CD4-positive, alpha-beta T cell (primary cell): ENCODE measurements around the gene DHRSX. TPM values are rescaled to one million over a fixed set of nuclear protein-coding genes. Genes with fewer than 3 reads are reported as not detected.
"Not testable (repeated sequence)": the region's sequence is repeated elsewhere in the genome, so short reads cannot be mapped to it uniquely, and the experiment has no call there.

ENCODE experiments used
- ATAC-seq: fragments of 200-7000 bp; cut with Tn5 transposase; one replicate; pipeline ENCODE4 v1.10.0; 2022; ENCODE audit warnings: mild to moderate bottlenecking; ENCODE audit not compliant: poor library complexity
- CTCF ChIA-PET: fragments of 350-600 bp; sonication (Branson Sonifier 250); formaldehyde crosslinking; loops from one replicate; lab custom pipeline; 2021; ENCODE audit warnings: antibody characterized with exemption, inconsistent platforms; lab: Charles Lee
- POLR2A ChIA-PET: fragments of 350-600 bp; sonication (Branson Sonifier 250); formaldehyde crosslinking; loops from one replicate; lab custom pipeline; 2021; ENCODE audit warnings: antibody characterized with exemption, inconsistent platforms; lab: Charles Lee
- DNase-seq, 14 experiments: peaks; one replicate each; pipeline ENCODE4 v3.0.0-alpha.2; 2013 to 2020; ENCODE audit warnings: mixed read lengths in 2 of 14
- H3K27ac ChIP-seq, 2 donors: one replicate each; pipeline versions ENCODE4 v1.5.1 to v1.7.0; 2013; ENCODE audit warnings: low read length in 2 of 2, low read depth in 1 of 2, mild to moderate bottlenecking in 1 of 2
- H3K27me3 ChIP-seq, 2 experiments: 1 replicate in 1 of 2; 2 replicates in 1 of 2; pipeline versions ENCODE4 v1.6.1 to v1.7.0; 2013; ENCODE audit warnings: low read length in 2 of 2, control low read depth in 1 of 2, mild to moderate bottlenecking in 1 of 2, moderate library complexity in 1 of 2; ENCODE audit not compliant: insufficient read depth in 2 of 2, control insufficient read depth in 1 of 2
- H3K36me3 ChIP-seq: one replicate; pipeline ENCODE4 v1.6.1; 2013; ENCODE audit warnings: low read length, control low read depth; ENCODE audit not compliant: insufficient read depth
- H3K4me1 ChIP-seq: one replicate; pipeline ENCODE4 v1.6.1; 2013; ENCODE audit warnings: low read length, control low read depth; ENCODE audit not compliant: insufficient read depth
- H3K4me3 ChIP-seq: one replicate; pipeline ENCODE4 v1.5.1; 2013; ENCODE audit warnings: mild to moderate bottlenecking, low read length, moderate library complexity
- H3K9me3 ChIP-seq, 2 experiments: 1 replicate in 1 of 2; 2 replicates in 1 of 2; pipeline versions ENCODE4 v1.6.1 to v1.7.0; 2013; ENCODE audit warnings: low read length in 2 of 2, mild to moderate bottlenecking in 2 of 2, control low read depth in 1 of 2, moderate library complexity in 1 of 2; ENCODE audit not compliant: control insufficient read depth in 1 of 2, insufficient read depth in 1 of 2
- H3K27ac Mint-ChIP-seq: one replicate; pipeline ENCODE4 v1.8.0; 2020; ENCODE audit warnings: mixed read lengths
- H3K27me3 Mint-ChIP-seq: one replicate; pipeline ENCODE4 v1.8.0; 2021; ENCODE audit warnings: mixed read lengths
- H3K36me3 Mint-ChIP-seq: one replicate; pipeline ENCODE4 v1.8.0; 2021; ENCODE audit warnings: low read depth, mixed read lengths
- H3K4me1 Mint-ChIP-seq: one replicate; pipeline ENCODE4 v1.8.0; 2021; ENCODE audit warnings: low read depth, mixed read lengths
- H3K4me3 Mint-ChIP-seq: one replicate; pipeline ENCODE4 v1.8.0; 2020; ENCODE audit warnings: mild to moderate bottlenecking, mixed read lengths
- H3K9me3 Mint-ChIP-seq: one replicate; pipeline ENCODE4 v1.8.0; 2020; ENCODE audit warnings: mixed read lengths
- CTCF ChIP-seq: fragments of 200-600 bp; IDR thresholded peaks from one replicate; pipeline ENCODE4 v1.8.0; 2022; ENCODE audit warnings: antibody characterized with exemption, mild to moderate bottlenecking
- intact Hi-C, 2 experiments: fragments of 100-400 bp; cut with DNase I in 1 of 2; cut with micrococcal nuclease in 1 of 2; formaldehyde crosslinking; loops; one replicate each; pipeline versions ENCODE4 v1.15.1 to v1.9.0; 2023 to 2025; cut with DNase I, micrococcal nuclease
- total RNA-seq, 174 experiments: library from RNA in 2 of 174; stranded (reverse) in 2 of 174; gene quantifications; one replicate each; pipeline ENCODE4 v1.2.3 and lab custom pipeline; 2021 to 2026

Gene DHRSX
- total RNA-seq, 2 experiments from 2014 or later = 12.1 to 13.9 TPM

DNA sequence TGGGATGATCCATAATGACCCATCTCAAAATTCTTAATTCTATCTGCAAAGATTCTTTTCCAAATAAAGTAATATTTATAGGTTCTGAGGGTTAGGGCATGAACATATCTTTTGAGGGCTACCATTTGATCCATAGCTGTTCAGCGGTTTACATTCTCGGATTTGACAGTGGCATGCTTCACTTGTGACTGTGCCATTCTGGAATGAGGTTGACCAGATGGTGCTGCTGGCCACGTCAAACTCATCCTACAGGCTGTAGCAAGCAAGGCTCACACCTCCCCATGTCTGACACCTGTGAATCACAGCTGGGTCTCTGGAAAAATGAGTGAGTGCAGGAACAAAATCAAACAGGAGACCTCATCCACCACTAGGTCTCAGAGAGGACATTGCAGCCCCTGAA, 280.5 kb downstream of the DHRSX start:
- TF ChIP-seq CTCF = no peak
- H3K27ac Mint-ChIP-seq = no peak overlapping the region
- no peak for ATAC-seq
- H3K9me3 Mint-ChIP-seq = peaks cover 22% of the 10 kb centered on the region
- Histone ChIP-seq H3K27me3 (no peaks in the 10 kb centered on the region), H3K4me1 (no peaks in the 10 kb centered on the region), H3K4me3 (no peak overlapping the region), H3K36me3 (peaks cover 10% of the 10 kb centered on the region), H3K9me3 (peaks cover 55 to 60% of the 10 kb centered on the region in 2 experiments), H3K27ac (no peak overlapping the region)
- intact Hi-C loops = no loop called here
- H3K4me1 Mint-ChIP-seq = no peaks in the 10 kb centered on the region
- no peaks in the 10 kb centered on the region for H3K27me3 Mint-ChIP-seq
- H3K36me3 Mint-ChIP-seq = peaks cover 82% of the 10 kb centered on the region
- ChIA-PET CTCF (no interaction called here), POLR2A (no interaction called here)
- no peak for DNase-seq
- no peak overlapping the region for H3K4me3 Mint-ChIP-seq

GRCh38 chrX:2214138-2214823, 286.5 kb downstream of the DHRSX start:
- H3K9me3 Mint-ChIP-seq, CTCF ChIA-PET, intact Hi-C loops, H3K27me3 Mint-ChIP-seq, H3K36me3 ChIP-seq, H3K27ac ChIP-seq, H3K4me1 Mint-ChIP-seq, H3K27me3 ChIP-seq, ATAC-seq, H3K4me1 ChIP-seq, POLR2A ChIA-PET, H3K4me3 ChIP-seq, H3K27ac Mint-ChIP-seq, H3K4me3 Mint-ChIP-seq, DNase-seq: not testable (repeated sequence)
- H3K36me3 Mint-ChIP-seq = peaks cover 44% of the 10 kb centered on the region
- peaks cover 29 to 56% of the 10 kb centered on the region in 2 experiments for H3K9me3 ChIP-seq

GRCh38 chrX:2211667-2212066, 289.1 kb downstream of the DHRSX start:
- H3K4me1 Mint-ChIP-seq, H3K4me3 Mint-ChIP-seq, ATAC-seq, intact Hi-C loops, H3K27ac ChIP-seq, H3K4me1 ChIP-seq, H3K4me3 ChIP-seq, H3K36me3 ChIP-seq, CTCF ChIA-PET, H3K27me3 ChIP-seq, H3K27me3 Mint-ChIP-seq, H3K9me3 Mint-ChIP-seq, POLR2A ChIA-PET, DNase-seq, H3K27ac Mint-ChIP-seq: not testable (repeated sequence)
- H3K36me3 Mint-ChIP-seq = peaks cover 34% of the 10 kb centered on the region
- H3K9me3 ChIP-seq = peaks cover 9 to 44% of the 10 kb centered on the region in 2 experiments

DNA sequence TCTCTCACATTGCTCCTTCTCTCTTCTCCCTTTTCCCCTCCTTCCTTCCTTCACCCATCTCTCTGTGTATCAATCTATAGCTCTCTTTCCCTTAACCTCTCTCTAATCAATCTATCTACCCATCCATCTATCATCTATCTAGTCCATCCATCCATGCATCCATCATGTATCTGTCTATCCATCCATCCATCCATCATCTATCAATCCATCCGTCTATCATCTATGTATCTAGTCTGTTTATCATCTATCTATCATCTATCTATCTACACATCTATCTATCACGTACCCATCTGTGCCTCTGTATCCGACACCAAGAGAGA, 307.5 kb downstream of the DHRSX start:
- Mint-ChIP-seq H3K4me1 (no peaks in the 10 kb centered on the region), H3K36me3 (peaks cover 27% of the 10 kb centered on the region), H3K27ac (no peak overlapping the region), H3K4me3 (no peak overlapping the region), H3K27me3 (no peaks in the 10 kb centered on the region), H3K9me3 (peaks cover 14% of the 10 kb centered on the region)
- DNase-seq (no peak), ATAC-seq (no peak)
- Histone ChIP-seq H3K4me1 (no peaks in the 10 kb centered on the region), H3K27me3 (no peaks in the 10 kb centered on the region), H3K4me3 (no peak overlapping the region), H3K27ac (no peak overlapping the region), H3K9me3 (peaks cover 0 to 47% of the 10 kb centered on the region in 2 experiments), H3K36me3 (no peaks in the 10 kb centered on the region)
- intact Hi-C loops = no loop called here
- CTCF ChIA-PET = no interaction called here
- TF ChIP-seq CTCF = no peak
- POLR2A ChIA-PET = no interaction called here
